HEK293T (cell line): ENCODE measurements around the gene FUT8.
A peak's percentile ranks its signal among the peaks of the same experiment; 100 is the strongest.
"Not testable (repeated sequence)": the region's sequence is repeated elsewhere in the genome, so short reads cannot be mapped to it uniquely, and the experiment has no call there.

ENCODE experiments used
- CTCF ChIA-PET: fragments of 350-600 bp; formaldehyde crosslinking; extraction: SDS; loops from one replicate; lab custom pipeline; 2021; ENCODE audit warnings: antibody characterized with exemption, inconsistent platforms; lab: Yijun Ruan, JAX
- POLR2A ChIA-PET: fragments of 350-600 bp; formaldehyde crosslinking; extraction: SDS; loops from one replicate; lab custom pipeline; 2020; ENCODE audit warnings: antibody characterized with exemption, inconsistent platforms; lab: Yijun Ruan, JAX
- DNase-seq: peaks from one replicate; pipeline ENCODE4 v3.0.0; 2012; ENCODE audit warnings: mixed read lengths; ENCODE audit errors: extremely low spot score
- ARNT ChIP-seq: fragments of 450-650 bp; IDR thresholded peaks from 2 replicates; pipeline ENCODE4 v1.6.1; 2017; ENCODE audit warnings: mild to moderate bottlenecking
- BHLHE40 ChIP-seq: fragments of 450-650 bp; IDR thresholded peaks from 2 replicates; pipeline ENCODE4 v1.6.1; 2016; ENCODE audit warnings: mild to moderate bottlenecking, moderate library complexity, borderline replicate concordance
- CTBP1 ChIP-seq: fragments of 450-650 bp; IDR thresholded peaks from 2 replicates; pipeline ENCODE4 v1.6.1; 2016; ENCODE audit warnings: borderline replicate concordance
- ELF4 ChIP-seq: fragments of 450-650 bp; IDR thresholded peaks from 2 replicates; pipeline ENCODE4 v1.6.1; 2017; ENCODE audit warnings: antibody characterized with exemption
- FOXA1 ChIP-seq: fragments of 450-650 bp; IDR thresholded peaks from 2 replicates; pipeline ENCODE4 v1.6.1; 2016; ENCODE audit warnings: mild to moderate bottlenecking
- FOXK2 ChIP-seq: fragments of 450-650 bp; IDR thresholded peaks from 2 replicates; pipeline ENCODE4 v1.6.1; 2016; ENCODE audit warnings: mild to moderate bottlenecking
- FOXM1 ChIP-seq: fragments of 450-650 bp; IDR thresholded peaks from 2 replicates; pipeline ENCODE4 v1.6.1; 2017; ENCODE audit warnings: mild to moderate bottlenecking, borderline replicate concordance
- HDGF ChIP-seq: fragments of 450-650 bp; IDR thresholded peaks from 2 replicates; pipeline ENCODE4 v1.6.1; 2017; ENCODE audit warnings: antibody characterized with exemption, borderline replicate concordance
- L3MBTL2 ChIP-seq: fragments of 450-650 bp; conservative IDR thresholded peaks from 2 replicates; pipeline ENCODE4 v1.6.1; 2016; ENCODE audit warnings: mild to moderate bottlenecking
- LEF1 ChIP-seq: fragments of 450-650 bp; IDR thresholded peaks from 2 replicates; pipeline ENCODE4 v1.6.1; 2017; ENCODE audit warnings: mild to moderate bottlenecking, borderline replicate concordance
- NFRKB ChIP-seq: fragments of 450-650 bp; IDR thresholded peaks from 2 replicates; pipeline ENCODE4 v1.6.1; 2016; ENCODE audit warnings: mild to moderate bottlenecking, moderate library complexity
- SP1 ChIP-seq: fragments of 450-650 bp; IDR thresholded peaks from 2 replicates; pipeline ENCODE4 v1.6.1; 2017
- SUZ12 ChIP-seq: fragments of 450-650 bp; IDR thresholded peaks from 2 replicates; pipeline ENCODE4 v1.6.1; 2016; ENCODE audit warnings: mild to moderate bottlenecking
- TARDBP ChIP-seq: fragments of 450-650 bp; IDR thresholded peaks from 2 replicates; pipeline ENCODE4 v1.6.1; 2016
- ZNF384 ChIP-seq: fragments of 450-650 bp; IDR thresholded peaks from 2 replicates; pipeline ENCODE4 v1.6.1; 2016
- TF ChIP-seq, protein P1 (sequence below): fragments of 450-650 bp; IDR thresholded peaks from 2 replicates; pipeline ENCODE4 v1.6.1; 2016

Gene FUT8

DNA sequence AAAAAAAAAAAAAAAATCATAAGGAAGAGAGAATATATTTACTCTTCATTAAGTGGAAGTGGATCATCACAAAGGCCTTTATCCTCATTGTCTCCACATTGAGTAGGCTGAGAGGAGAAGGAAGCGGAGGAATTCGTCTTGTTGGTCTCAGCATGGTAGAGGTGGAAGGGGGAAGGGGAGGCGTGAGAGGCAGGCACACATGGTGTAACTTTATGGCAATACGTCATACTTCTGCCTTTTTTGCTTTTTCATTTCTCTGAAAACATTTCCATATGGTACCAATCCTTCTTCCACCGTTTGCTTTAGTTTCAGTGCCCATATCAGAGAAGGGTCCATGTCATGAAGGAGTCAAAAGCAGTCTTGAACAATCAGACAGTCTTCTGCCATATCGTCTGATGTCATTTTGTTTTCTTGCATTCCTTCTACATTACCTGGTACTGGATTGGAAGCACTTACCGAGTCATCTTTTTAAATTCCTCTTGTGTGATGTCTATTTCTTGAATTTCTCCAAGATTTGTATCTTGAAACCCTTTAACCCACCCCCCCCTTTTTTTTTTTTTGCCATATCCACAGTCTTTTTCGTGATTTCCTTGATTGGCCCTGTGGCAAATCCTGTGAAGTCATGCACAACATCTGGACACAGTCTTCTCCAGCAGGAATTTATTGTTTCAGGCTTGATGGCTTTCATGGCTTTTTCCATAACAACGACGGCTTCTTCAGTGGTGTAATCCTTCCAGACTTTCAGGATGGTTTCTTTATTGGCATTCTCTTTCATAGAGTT is 8.9 kb downstream of the FUT8 start:
- no peak for DNase-seq
- CTCF ChIA-PET, result interaction anchor here (0.9 kb wide), 1 partner anchor 403 kb away, joined by 3 read pairs; no protein-coding TSS in a partner anchor
- POLR2A ChIA-PET, result interaction anchor here (1.0 kb wide), 1 partner anchor 9 kb away, joined by 3 read pairs; no protein-coding TSS in a partner anchor

DNA sequence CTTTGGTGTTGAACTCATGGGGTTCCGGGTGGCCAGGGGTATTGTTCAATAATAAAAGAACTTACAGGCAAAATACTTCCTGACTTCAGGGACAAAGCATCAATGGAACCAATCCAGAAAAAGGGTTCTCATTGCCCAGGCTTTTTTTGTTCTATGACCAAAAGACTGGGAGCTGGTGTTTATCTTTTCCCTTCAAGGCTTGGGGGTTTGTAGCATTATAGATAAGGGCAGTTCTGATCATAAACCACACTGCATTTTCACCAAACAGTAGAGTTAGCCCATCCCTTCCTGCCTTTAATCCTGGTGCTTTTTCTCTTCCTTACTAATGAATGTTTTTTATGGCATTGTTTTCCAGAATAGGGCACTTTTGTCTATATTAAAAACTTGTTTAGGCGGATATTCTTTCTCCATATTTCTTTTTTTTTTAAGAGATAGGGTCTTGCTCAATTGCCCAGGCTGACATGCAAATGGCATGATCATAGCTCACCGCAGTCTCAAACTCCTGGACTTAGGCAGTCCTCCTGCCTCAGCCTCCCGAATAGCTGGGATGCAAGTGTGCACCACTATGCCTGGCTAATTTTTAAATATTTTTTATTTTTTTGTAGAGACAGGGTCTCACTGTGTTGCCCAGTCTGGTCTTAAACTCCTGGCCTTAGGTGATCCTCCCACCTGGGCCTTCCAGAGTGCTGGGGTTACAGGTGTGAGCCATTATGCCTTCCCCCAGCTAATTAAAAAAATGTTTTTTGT is 9.7 kb downstream of the FUT8 start:
- TF ChIP-seq ZNF384 (no peak), NFRKB (no peak), FOXK2 (no peak), SUZ12 (no peak), FOXA1 (no peak), ELF4 (no peak), L3MBTL2 (no peak), CTBP1 (no peak), TARDBP (no peak), LEF1 (no peak), FOXM1 (no peak), HDGF (no peak), BHLHE40 (no peak), SP1 (no peak), ARNT (no peak)
- TF ChIP-seq, protein P1, sequence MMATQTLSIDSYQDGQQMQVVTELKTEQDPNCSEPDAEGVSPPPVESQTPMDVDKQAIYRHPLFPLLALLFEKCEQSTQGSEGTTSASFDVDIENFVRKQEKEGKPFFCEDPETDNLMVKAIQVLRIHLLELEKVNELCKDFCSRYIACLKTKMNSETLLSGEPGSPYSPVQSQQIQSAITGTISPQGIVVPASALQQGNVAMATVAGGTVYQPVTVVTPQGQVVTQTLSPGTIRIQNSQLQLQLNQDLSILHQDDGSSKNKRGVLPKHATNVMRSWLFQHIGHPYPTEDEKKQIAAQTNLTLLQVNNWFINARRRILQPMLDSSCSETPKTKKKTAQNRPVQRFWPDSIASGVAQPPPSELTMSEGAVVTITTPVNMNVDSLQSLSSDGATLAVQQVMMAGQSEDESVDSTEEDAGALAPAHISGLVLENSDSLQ, result no peak
- DNase-seq, result no peak
- ChIA-PET CTCF (interaction anchor here (0.9 kb wide), 1 partner anchor 402 kb away, joined by 3 read pairs; no protein-coding TSS in a partner anchor), POLR2A (no interaction called here)

More for the DNA sequence above, 8.9 kb downstream of the FUT8 start:
- no peak for TF ChIP-seq L3MBTL2
- no peak for TF ChIP-seq FOXA1
- no peak for TF ChIP-seq ARNT
- no peak for TF ChIP-seq ZNF384
- TF ChIP-seq FOXK2, result no peak

DNA sequence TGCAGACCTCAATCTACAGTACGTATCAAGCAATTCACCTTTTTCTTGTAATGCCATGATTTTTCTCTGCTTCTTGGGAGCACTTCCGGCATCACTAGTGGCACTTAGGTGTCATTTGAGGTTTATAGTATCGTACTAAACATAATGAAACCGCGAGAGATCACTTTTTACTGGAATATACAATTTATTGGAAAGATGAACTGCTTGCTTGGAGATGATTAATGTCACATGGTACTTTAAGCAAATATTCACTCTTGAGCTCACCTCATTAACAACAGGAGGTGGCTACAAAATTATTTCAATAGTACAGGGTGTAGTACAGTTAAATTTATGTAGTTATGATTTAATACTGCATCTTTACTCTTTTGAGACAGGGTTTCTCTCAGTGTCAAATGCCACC is 11.5 kb downstream of the FUT8 start:
- POLR2A ChIA-PET, result no interaction called here
- no peak for DNase-seq
- TF ChIP-seq FOXA1, result no peak
- TF ChIP-seq ELF4, result peak; percentile 27; the same call in 1 of the 2 replicates
- TF ChIP-seq, protein P1, result peak; percentile 72
- peak; percentile 38; the same call in 1 of the 2 replicates for TF ChIP-seq CTBP1
- CTCF ChIA-PET, result interaction anchor here (0.6 to 1.1 kb wide), 2 partner anchors 9 to 62 kb away, joined by 3 to 4 read pairs; no protein-coding TSS in a partner anchor

DNA sequence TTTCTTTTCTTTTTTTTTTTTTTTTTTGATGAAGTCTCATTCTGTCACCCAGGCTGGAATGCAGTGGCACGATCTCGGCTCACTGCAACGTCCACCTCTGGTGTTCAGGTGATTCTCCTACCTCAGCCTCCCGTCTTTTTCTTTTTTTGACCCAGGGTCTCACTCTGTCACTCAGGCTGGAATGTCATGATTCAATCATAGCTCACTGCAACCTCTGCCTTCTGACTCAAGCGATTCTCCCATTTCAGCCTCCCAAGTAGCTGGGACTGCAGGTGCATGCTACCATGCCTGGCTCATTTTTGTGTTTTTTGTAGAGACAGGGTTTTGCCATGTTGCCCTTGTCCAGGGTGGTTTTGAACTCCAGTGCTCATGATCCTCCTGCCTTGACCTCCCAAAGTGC is 12.0 kb downstream of the FUT8 start:
- no peak for DNase-seq
- POLR2A ChIA-PET, result no interaction called here
- CTCF ChIA-PET, result no interaction called here
- no peak for TF ChIP-seq ARNT
- TF ChIP-seq, protein P1, result peak; percentile 19; the same call in 1 of the 2 replicates

DNA sequence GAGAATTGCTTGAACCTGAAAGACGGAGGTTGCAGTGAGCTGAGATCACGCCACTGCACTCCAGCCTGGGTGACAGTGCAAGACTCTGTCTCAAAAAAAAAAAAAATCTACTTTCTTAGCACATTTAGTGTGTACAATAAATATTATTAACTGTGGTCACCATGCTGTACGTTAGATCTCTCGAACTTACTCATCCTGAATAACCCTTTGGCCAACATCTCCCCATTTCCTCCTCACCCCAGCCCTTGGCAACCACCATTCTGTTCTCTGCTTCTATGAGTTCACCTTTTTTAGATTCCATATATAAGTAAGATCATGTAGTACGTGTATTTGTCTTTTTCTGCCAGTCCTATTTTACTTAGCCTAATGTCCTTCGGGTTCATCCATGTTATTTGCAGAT is 13.4 kb downstream of the FUT8 start:
- TF ChIP-seq ELF4 (no peak), NFRKB (no peak), BHLHE40 (no peak), CTBP1 (no peak), TARDBP (no peak)
- POLR2A ChIA-PET, result no interaction called here
- no peak for DNase-seq
- CTCF ChIA-PET, result no interaction called here

DNA sequence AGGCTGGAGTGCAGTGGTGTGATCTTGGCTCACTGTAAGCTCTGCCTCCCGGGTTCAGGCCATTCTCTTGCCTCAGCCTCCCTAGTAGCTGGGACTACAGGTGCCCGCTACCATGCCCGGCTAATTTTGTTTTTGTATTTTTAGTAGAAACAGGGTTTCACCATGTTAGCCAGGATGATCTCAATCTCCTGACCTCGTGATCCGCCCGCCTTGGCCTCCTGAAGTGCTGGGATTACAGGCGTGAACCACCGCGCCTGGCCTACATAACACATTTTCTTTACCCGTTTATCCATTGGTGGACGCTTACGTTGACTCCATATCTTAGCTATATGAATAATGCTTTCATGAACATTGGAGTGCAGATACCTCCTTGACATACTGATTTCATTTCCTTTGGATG is 14.4 kb downstream of the FUT8 start:
- DNase-seq, POLR2A ChIA-PET, CTCF ChIA-PET: not testable (repeated sequence)

DNA sequence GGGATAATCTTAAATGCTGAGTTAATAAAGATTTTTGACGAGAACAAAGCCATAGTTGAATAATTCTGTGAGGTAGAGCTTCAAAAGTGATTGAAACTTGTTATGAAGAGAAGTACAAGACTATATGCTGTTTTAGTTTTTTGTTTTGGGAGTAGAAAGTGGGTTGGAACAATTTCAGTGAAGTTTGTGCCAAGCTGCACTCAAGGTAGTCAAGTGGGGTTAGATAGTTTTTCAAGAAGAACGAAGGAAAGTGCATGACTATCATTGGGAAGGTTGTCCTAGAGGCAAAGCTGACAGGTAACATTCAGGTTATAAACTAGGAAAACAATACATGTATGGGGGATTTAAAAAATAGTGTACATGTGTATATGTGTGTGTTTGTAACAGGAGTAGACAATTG is 16.2 kb downstream of the FUT8 start:
- TF ChIP-seq TARDBP (no peak), SP1 (no peak), FOXK2 (no peak), SUZ12 (no peak), ZNF384 (no peak), FOXA1 (no peak), FOXM1 (no peak), NFRKB (no peak), ELF4 (no peak), BHLHE40 (no peak), ARNT (no peak), HDGF (no peak), CTBP1 (no peak), LEF1 (no peak), L3MBTL2 (no peak)
- TF ChIP-seq, protein P1, result no peak
- ChIA-PET POLR2A (interaction anchor here (1.1 kb wide), 1 partner anchor 17 kb away, joined by 3 read pairs; no protein-coding TSS in a partner anchor), CTCF (no interaction called here)
- DNase-seq, result no peak
